ENCODE results near the gene SAP30BP. TPM values are rescaled to one million over a fixed set of nuclear protein-coding genes. Genes with fewer than 3 reads are reported as not detected.

The SAP30BP gene
- polyA plus RNA-seq, 1 donor (not counting 4 experiments of a cell fraction or from before 2014, with no cell fraction given) = 99.0 TPM

DNA sequence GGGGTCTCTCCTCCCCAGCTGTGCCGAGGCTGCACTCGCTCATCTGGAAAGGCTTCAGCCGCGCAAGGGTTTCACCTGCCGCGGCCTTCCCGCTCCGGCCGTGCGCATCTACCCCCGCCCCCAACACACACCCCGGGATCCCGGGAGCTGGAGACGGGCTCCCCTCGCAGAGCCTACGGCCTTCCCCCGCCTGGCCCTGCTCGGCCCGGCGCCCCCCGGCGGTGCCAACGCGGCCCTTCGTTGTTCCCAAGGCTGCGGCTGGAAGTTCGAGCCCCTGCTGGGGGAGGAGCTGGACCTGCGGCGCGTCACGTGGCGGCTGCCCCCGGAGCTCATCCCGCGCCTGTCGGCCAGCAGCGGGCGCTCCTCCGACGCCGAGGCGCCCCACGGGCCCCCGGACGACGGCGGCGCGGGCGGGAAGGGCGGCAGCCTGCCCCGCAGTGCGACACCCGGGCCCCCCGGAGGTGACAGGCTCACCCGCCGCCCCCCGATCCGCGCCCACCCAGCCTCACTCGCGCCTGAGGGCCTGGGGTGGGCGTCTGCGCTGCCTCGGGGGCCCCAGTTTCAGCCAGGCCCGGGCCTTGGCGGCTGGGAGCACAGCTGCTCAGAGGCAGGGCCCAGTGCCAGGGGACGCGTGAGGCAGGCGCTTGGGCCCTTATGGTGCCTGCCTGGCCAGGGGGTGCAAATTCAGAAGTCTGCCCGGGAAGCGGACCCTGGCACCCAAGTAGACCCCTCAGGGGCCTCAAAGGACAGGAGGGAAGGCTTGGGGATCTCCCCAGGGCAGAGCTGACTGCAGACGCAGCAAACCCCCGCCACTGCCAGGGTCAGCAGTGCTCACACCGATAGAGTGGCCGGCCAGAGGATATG is 86.6 kb downstream of the SAP30BP start:
- dilution Hi-C loops (cut with MboI; ENCODE audit: extremely low pct_ligation_motif_present, low sequenced_read_pairs) = no loop called here
- H3K36me3 ChIP-seq (ENCODE audit: control insufficient read depth in 2 of 2, extremely low read depth in 1 of 2, insufficient read depth in 2 of 2, low read length in 2 of 2) = peaks cover 66 to 83% of the 10 kb centered on the region in 2 experiments
- TF ChIP-seq CTCF (optimal IDR thresholded peaks at IDR 0.05 in 1 of 3, IDR thresholded peaks at IDR 0.05 in 1 of 3, conservative IDR thresholded peaks at IDR 0.05 in 1 of 3; ENCODE audit: extremely low read depth in 1 of 3, insufficient read depth in 2 of 3, low read length in 3 of 3) (no peak), EZH2 (IDR thresholded peaks at IDR 0.05; ENCODE audit: low read length) (no peak)
- no peak overlapping the region for H3K4me2 ChIP-seq (ENCODE audit: control insufficient read depth, extremely low read depth, insufficient read depth, low read depth, low read length)
- no peak overlapping the region for H3K27ac ChIP-seq (ENCODE audit: control insufficient read depth, insufficient read depth, low read length)
- H3K9me1 ChIP-seq (ENCODE audit: control insufficient read depth, extremely low read depth, insufficient read depth, low read length) = no peaks in the 10 kb centered on the region
- H3K9ac ChIP-seq (ENCODE audit: control insufficient read depth, extremely low read depth, insufficient read depth, low read length) = no peak overlapping the region
- peaks cover 18% of the 10 kb centered on the region for H3K79me2 ChIP-seq (ENCODE audit: control insufficient read depth, insufficient read depth, low read length)
- no peaks in the 10 kb centered on the region for H3K9me3 ChIP-seq (ENCODE audit: control insufficient read depth, low read depth, low read length)
- no peaks in the 10 kb centered on the region for H3K27me3 ChIP-seq (ENCODE audit: control insufficient read depth, extremely low read depth, insufficient read depth, low read length)
- FAIRE-seq (no peak), DNase-seq (ENCODE audit: low read depth, low spot score) (no peak)
- peaks cover 91% of the 10 kb centered on the region for H4K20me1 ChIP-seq (ENCODE audit: control insufficient read depth, extremely low read depth, insufficient read depth, low read length)
- no peak overlapping the region for H3K4me3 ChIP-seq (ENCODE audit: control insufficient read depth in 2 of 3, extremely low read depth in 1 of 3, insufficient read depth in 2 of 3, low read depth in 1 of 3, low read length in 3 of 3)
- H2AFZ ChIP-seq (ENCODE audit: control insufficient read depth, low read length) = no peak overlapping the region
- no peaks in the 10 kb centered on the region for H3K4me1 ChIP-seq (ENCODE audit: control insufficient read depth, extremely low read depth, insufficient read depth, low read length)

DNA sequence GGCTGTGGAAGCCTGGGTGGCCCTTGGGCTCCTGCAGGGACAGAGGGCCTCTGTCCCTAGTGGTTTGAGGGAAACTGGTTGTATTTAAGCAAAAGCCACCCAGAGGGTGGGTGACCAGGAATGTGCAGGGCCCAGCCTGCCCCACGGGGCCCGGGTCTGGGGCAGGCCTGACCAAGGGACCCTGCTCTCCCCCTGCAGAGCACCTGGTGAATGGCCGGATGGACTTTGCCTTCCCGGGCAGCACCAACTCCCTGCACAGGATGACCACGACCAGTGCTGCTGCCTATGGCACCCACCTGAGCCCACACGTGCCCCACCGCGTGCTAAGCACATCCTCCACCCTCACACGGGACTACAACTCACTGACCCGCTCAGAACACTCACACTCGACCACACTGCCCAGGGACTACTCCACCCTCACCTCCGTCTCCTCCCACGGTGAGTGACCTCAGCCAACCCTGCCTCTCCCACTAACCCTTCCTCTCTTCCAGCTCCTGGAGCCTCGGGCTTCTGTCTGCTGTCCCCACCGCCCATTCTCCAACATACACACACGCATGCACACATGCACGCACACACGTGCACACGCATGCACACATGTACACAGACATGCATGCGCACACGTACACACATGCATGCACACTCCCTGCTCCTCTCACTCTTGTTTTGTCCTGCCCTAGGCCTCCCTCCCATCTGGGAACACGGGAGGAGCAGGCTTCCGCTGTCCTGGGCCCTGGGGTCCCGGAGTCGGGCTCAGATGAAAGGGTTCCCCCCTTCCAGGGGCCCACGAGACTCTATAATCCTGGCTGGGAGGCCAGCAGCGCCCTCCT is 87.5 kb downstream of the SAP30BP start:
- H3K9me3 ChIP-seq (ENCODE audit: control insufficient read depth, low read depth, low read length) = no peaks in the 10 kb centered on the region
- H3K79me2 ChIP-seq (ENCODE audit: control insufficient read depth, insufficient read depth, low read length) = peaks cover 13% of the 10 kb centered on the region
- peaks cover 83% of the 10 kb centered on the region for H4K20me1 ChIP-seq (ENCODE audit: control insufficient read depth, extremely low read depth, insufficient read depth, low read length)
- no peak overlapping the region for H2AFZ ChIP-seq (ENCODE audit: control insufficient read depth, low read length)
- FAIRE-seq = no peak
- no peaks in the 10 kb centered on the region for H3K4me1 ChIP-seq (ENCODE audit: control insufficient read depth, extremely low read depth, insufficient read depth, low read length)
- H3K9me1 ChIP-seq (ENCODE audit: control insufficient read depth, extremely low read depth, insufficient read depth, low read length) = no peaks in the 10 kb centered on the region
- H3K4me3 ChIP-seq (ENCODE audit: control insufficient read depth in 2 of 3, extremely low read depth in 1 of 3, insufficient read depth in 2 of 3, low read depth in 1 of 3, low read length in 3 of 3) = no peak overlapping the region
- dilution Hi-C loops (cut with MboI; ENCODE audit: extremely low pct_ligation_motif_present, low sequenced_read_pairs) = no loop called here
- H3K27ac ChIP-seq (ENCODE audit: control insufficient read depth, insufficient read depth, low read length) = no peak overlapping the region
- peaks cover 65 to 80% of the 10 kb centered on the region in 2 experiments for H3K36me3 ChIP-seq (ENCODE audit: control insufficient read depth in 2 of 2, extremely low read depth in 1 of 2, insufficient read depth in 2 of 2, low read length in 2 of 2)
- no peak for DNase-seq (ENCODE audit: low read depth, low spot score)
- TF ChIP-seq EZH2 (IDR thresholded peaks at IDR 0.05; ENCODE audit: low read length) (no peak), CTCF (optimal IDR thresholded peaks at IDR 0.05 in 1 of 3, IDR thresholded peaks at IDR 0.05 in 1 of 3, conservative IDR thresholded peaks at IDR 0.05 in 1 of 3; ENCODE audit: extremely low read depth in 1 of 3, insufficient read depth in 2 of 3, low read length in 3 of 3) (no peak)
- no peaks in the 10 kb centered on the region for H3K27me3 ChIP-seq (ENCODE audit: control insufficient read depth, extremely low read depth, insufficient read depth, low read length)
- no peak overlapping the region for H3K4me2 ChIP-seq (ENCODE audit: control insufficient read depth, extremely low read depth, insufficient read depth, low read depth, low read length)
- no peak overlapping the region for H3K9ac ChIP-seq (ENCODE audit: control insufficient read depth, extremely low read depth, insufficient read depth, low read length)

All from keratinocyte (primary cell).